ENCODE measurements around the gene GYPC. TPM values are rescaled to one million over a fixed set of nuclear protein-coding genes. Genes with fewer than 3 reads are reported as not detected.
A peak's percentile ranks its signal among the peaks of the same experiment; 100 is the strongest.

The GYPC gene
- total RNA-seq, 1 experiment from 2014 or later, result 13.6 TPM

- no peak overlapping the region for H2AFZ ChIP-seq (ENCODE audit: low read length)
- WGBS (ENCODE audit: extremely low coverage, insufficient read length, low lambda C conversion rate), result no CpG with 5 or more reads among the region's 38 CpGs
- peak; percentile 52 for DNase-seq
These were observed 631 bp downstream of the GYPC start for GRCh38 chr2:126656431-126657147.

More at GRCh38 chr2:126656431-126657147, 631 bp downstream of the GYPC start:
- Histone ChIP-seq H2BK12ac (ENCODE audit: insufficient read length, low read depth, low read length) (no peak overlapping the region), H3K9me3 (ENCODE audit: control insufficient read depth, low read depth, low read length) (no peaks in the 10 kb centered on the region), H3K14ac (ENCODE audit: insufficient read depth, low read length) (peak overlapping the region; percentile 83), H3K23me2 (ENCODE audit: insufficient read length, low read depth, low read length, poor library complexity, severe bottlenecking) (peaks cover 19% of the 10 kb centered on the region), H3K27me3 (ENCODE audit: insufficient read depth, low read length) (no peaks in the 10 kb centered on the region), H3K23ac (ENCODE audit: insufficient read length, low read depth, low read length) (no peak overlapping the region), H3K79me1 (ENCODE audit: insufficient read depth, low read depth, low read length, poor library complexity, severe bottlenecking) (no peaks in the 10 kb centered on the region), H3T11ph (ENCODE audit: low read length) (no peak overlapping the region), H2BK5ac (ENCODE audit: insufficient read length, low read length) (no peak overlapping the region), H2AK5ac (ENCODE audit: insufficient read length, low read length) (no peak overlapping the region), H3K56ac (ENCODE audit: insufficient read length, low read depth, low read length) (no peak overlapping the region), H2BK15ac (ENCODE audit: low read depth, low read length) (no peak overlapping the region), H3K4me1 (ENCODE audit: insufficient read depth, low read length) (peaks cover 8% of the 10 kb centered on the region), H3K27ac (ENCODE audit: insufficient read length, low read depth, low read length) (no peak overlapping the region), H4K8ac (replicated peaks; ENCODE audit: insufficient read length, low read depth, low read length) (no peak overlapping the region), H4K20me1 (ENCODE audit: control insufficient read depth, insufficient read depth, insufficient read length) (no peaks in the 10 kb centered on the region), H4K91ac (ENCODE audit: insufficient read length, low read depth, low read length) (no peak overlapping the region), H3K9ac (ENCODE audit: extremely low read depth, insufficient read length, low read length) (peak overlapping the region; percentile 46), H3K18ac (ENCODE audit: insufficient read length, low read depth, low read length) (peak overlapping the region; percentile 74), H4K5ac (ENCODE audit: insufficient read length, low read depth, low read length) (no peak overlapping the region), H2BK20ac (ENCODE audit: low read depth, low read length, poor library complexity, severe bottlenecking) (no peak overlapping the region), H3K79me2 (ENCODE audit: insufficient read depth, low read length) (0 out of 2 replicates have a peak, but pooled peaks cover 2% of the 10 kb centered on the region), H3K4me2 (ENCODE audit: insufficient read depth, insufficient read length, low read length) (peak overlapping the region; percentile 62), H2BK120ac (ENCODE audit: low read depth, low read length, poor library complexity, severe bottlenecking) (no peak overlapping the region), H3K4ac (ENCODE audit: low read depth, low read length) (no peak overlapping the region)
- H3K27ac Mint-ChIP-seq, result peak overlapping the region in 2 of 3 experiments; percentile 20 to 61; a peak in 4 of 7 replicates
- peaks cover 37 to 39% of the 10 kb centered on the region in 2 experiments for H3K4me1 Mint-ChIP-seq
- H3K36me3 Mint-ChIP-seq (ENCODE audit: insufficient read depth in 1 of 3, low read depth in 3 of 3), result no peaks in the 10 kb centered on the region
- no peak for TF ChIP-seq CTCF (conservative IDR thresholded peaks at IDR 0.05)
- peaks cover 20% of the 10 kb centered on the region for H3K27me3 Mint-ChIP-seq (ENCODE audit: low read depth)
- H3K9me3 Mint-ChIP-seq, result 0 out of 5 replicates have a peak, but pooled peaks cover 0 to 3% of the 10 kb centered on the region in 2 experiments
- peak overlapping the region; percentile 77 to 81 for H3K4me3 Mint-ChIP-seq
